COLO668 (cell line): ENCODE results near the gene URGCP.
"Not testable (repeated sequence)": the region's sequence is repeated elsewhere in the genome, so short reads cannot be mapped to it uniquely, and the experiment has no call there.

Experiments
- DNase-seq: peaks from one replicate; lab custom pipeline; 2025; ENCODE audit not compliant: unreplicated experiment; lab: John Stamatoyannopoulos, UW

URGCP gene

DNA sequence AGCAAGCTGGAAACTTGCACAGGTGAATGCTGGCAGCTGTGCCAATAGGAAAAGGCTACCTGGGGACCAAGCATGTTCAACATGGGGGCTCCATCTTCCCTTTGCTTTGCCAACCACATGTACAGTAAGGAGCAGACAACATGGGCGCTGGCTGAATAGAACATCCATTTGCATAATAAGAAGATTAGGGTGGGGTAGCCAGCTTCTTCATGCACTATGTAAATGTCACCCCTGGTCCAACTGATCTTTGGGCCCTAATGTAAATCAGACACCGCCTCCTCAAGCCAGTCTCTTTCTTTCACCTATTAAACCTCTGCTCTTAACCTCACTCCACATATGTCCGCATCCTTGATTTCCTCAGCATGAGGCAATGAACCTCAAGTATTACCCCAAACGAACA lies 63.1 kb downstream of the URGCP start:
- DNase-seq: no peak

DNA sequence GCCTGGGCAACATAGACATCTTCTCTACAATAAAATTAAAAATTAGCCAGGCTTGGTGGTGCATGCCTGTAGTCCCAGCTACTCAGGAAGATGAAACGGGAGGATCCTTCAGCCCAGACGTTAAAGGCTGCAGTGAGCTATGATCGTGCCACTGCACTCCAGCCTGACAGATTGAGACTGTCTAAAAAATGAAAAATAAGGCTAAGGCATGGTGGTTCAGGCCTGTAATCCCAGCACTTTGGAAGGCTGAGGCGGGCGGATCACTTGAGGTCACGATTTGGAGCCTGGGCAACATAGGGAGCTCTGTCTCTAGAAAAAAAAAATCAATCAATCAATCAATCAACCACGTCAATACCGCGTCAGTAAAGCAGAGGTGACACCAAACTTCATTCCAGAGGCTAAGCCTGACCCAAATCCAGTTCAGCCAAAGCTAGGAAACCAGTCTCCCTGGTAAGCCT lies 68.2 kb downstream of the URGCP start:
- no peak for DNase-seq

DNA sequence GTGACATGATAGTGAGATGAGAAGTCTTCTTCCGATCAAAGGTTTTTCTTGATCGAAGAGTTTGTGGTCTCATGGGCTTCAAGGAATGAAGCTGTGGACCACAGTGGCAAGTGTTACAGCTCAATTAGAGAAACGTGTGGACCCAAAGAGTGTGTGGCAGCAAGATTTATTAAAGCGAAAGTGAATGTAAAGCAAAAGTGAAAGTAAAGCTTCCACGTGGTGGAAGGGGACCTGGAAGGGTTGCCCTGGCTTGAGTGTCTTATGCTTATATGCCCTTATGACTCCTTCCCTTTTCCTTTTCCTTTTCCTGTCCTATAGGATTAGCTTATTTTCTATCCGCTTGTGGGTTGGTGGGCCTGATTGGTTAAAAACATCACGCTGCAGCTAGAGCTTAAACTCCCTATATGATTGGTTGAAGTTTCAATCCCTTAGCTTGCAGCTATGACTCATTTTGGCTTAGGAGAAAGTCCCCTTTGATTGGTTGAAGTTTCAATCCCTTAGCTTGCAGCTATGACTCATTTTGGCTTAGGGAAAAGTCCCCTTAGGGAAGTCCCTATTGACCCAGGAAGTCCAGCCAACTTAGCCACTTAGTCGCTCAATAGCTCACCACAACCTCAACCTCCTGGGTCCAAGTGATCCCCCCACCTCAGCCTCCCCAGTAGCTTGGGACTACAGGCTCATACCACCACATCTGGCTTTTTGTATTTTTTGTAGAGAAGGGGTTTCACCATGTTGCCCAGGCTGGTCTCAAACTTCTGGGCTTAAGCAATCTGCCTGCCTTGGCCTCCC lies 71.7 kb downstream of the URGCP start:
- no peak for DNase-seq

DNA sequence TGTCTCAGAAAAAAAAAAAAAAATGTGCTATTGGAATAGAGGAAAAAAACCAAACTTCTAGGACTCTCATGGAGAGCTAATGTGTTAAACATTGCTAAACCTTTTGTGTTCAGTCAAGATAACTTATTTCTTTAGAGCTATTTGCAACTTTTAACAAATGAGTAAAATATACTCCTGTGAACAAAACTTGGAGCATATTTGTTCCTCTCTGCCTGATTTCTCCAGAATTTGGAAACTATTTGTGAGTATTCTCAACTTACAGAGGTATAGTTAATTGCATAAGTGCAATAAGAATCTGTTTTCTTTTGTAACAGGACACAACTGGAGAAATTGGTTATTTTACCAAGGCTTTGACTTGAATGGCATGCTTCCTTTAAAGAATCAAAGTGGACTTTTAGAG lies 75.5 kb downstream of the URGCP start:
- not testable (repeated sequence) for DNase-seq
